ENCODE data around the gene IQCH.

Gene IQCH

DNA sequence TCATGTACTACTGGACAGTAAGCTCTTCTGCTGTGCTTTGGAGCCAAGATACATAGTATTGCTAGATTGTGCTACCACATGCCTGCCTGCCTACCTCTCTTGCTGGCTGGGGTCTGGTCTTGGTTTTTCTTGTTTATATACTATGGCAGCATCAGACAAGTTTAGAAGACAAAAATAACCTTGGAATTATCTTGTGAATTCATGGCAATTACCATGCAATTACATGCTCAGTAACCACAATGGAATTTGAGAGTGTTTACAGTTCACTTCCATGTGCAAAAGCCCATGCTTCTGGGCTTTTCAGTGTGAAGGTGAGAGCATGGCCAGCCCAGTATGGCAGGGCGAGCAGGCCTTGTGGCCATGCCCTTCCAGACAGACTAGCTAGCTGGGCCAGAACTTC is 218.4 kb downstream of the IQCH start:
- Histone ChIP-seq H3K36me3 (ENCODE audit: insufficient read depth, low read length) (no peaks in the 10 kb centered on the region), H3K9ac (ENCODE audit: insufficient read length) (no peak overlapping the region), H3K27ac (no peak overlapping the region), H3K4me3 (no peak overlapping the region), H3K9me3 (ENCODE audit: low read depth, low read length) (no peaks in the 10 kb centered on the region)
- TF ChIP-seq FOXP2 (optimal IDR thresholded peaks at IDR 0.05; ENCODE audit: control extremely low read depth, extremely low read length, insufficient read depth) (no peak), POLR2AphosphoS5 (IDR thresholded peaks at IDR 0.05; ENCODE audit: borderline replicate concordance, low read depth, low read length) (no peak), EZH2 (IDR thresholded peaks at IDR 0.05) (no peak)
- DNase-seq (ENCODE audit: low read depth, low spot score), result no peak

DNA sequence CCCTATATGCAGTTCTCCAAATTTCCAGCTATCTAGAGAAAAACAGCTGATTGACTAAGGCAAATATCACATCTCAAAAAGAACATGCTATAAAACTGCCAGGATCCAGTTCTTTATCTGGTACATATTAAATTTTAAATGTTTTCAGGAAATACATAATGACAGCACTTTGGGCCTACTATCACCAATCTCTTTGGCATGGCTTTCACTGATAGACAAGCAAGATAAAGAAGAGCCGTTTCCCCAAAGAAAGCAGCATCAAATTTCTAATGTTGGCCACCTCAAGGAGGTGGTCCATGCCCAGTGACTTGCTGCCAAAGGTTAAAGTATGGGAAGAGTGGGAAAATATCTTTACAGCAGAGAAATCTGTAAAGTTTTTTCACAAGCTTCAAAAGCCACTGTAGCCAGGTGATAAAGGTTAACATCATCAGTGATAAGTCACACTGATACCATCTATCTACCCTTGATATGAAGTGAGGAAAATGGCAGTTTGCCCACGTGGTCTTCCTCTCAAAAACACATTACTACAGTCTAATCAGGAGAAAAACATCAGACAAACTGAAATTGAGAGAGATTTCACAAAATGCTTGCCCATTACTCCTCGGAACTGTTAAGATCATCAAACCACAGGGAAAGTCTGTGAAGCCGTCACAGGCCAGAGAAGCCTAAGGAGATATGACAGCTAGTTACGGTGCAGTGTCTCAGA is 220.0 kb downstream of the IQCH start:
- TF ChIP-seq FOXP2 (optimal IDR thresholded peaks at IDR 0.05; ENCODE audit: control extremely low read depth, extremely low read length, insufficient read depth) (no peak), POLR2AphosphoS5 (IDR thresholded peaks at IDR 0.05; ENCODE audit: borderline replicate concordance, low read depth, low read length) (no peak), EZH2 (IDR thresholded peaks at IDR 0.05) (no peak)
- Histone ChIP-seq H3K9ac (ENCODE audit: insufficient read length) (no peak overlapping the region), H3K36me3 (ENCODE audit: insufficient read depth, low read length) (no peaks in the 10 kb centered on the region), H3K27ac (no peak overlapping the region), H3K9me3 (ENCODE audit: low read depth, low read length) (no peaks in the 10 kb centered on the region), H3K4me3 (no peak overlapping the region)
- DNase-seq (ENCODE audit: low read depth, low spot score), result no peak

DNA sequence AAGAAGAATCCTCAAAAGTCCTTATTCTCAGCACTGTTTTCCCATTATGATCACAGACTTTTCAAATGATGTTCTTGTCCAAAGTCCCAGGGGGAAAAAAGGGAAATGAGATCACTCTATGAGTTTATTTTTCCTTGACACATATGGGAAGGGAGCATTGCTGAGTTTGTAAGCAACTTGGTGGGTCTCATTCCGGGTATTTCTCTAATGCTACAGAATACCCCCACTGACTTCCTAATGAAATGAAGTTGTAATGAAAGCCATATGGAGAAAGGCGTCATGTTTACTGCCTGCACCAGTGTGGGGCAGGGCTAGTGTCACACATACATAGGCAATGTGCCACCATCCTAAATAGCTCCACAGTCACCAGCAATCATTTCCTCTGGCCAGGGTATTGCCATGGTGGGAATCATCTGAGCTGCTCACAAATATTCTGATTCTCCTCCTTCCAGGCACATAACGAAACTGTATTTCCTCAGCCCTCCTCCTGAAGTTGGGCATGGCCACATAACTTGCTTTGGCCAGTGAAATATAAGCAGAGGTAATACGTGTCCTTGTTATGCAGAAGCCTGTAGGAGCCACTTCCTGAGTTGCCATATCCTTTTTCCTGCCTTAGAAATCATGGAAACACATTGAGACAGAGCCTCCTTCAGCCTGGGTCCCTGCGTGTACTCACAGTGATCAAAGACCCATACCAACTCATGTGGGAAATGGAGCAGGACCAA is 225.4 kb downstream of the IQCH start:
- Histone ChIP-seq H3K36me3 (ENCODE audit: insufficient read depth, low read length) (no peaks in the 10 kb centered on the region), H3K4me3 (peak overlapping the region; percentile 64)
- DNase-seq (ENCODE audit: low read depth, low spot score), result peak; percentile 89

DNA sequence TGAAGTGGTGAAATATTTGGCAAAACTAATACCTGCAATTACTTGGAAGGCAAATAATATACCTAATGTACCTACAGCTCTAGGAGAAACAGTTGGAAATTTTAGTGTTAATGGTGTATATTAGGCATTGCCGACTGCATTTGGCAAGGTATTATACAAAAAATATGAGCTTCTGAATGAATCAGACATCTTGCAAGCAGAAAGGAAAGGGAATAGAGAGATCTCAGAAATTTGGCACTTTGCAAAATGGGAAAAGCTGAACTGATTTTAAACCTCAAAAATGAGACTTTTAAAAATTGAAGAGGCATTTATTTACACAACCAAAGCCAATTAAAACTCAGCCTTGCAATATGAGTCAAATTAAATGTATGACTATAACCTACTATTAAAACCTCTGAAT is 226.2 kb downstream of the IQCH start:
- TF ChIP-seq FOXP2 (optimal IDR thresholded peaks at IDR 0.05; ENCODE audit: control extremely low read depth, extremely low read length, insufficient read depth), result no peak
- TF ChIP-seq EZH2 (IDR thresholded peaks at IDR 0.05), result no peak
- no peak for TF ChIP-seq POLR2AphosphoS5 (IDR thresholded peaks at IDR 0.05; ENCODE audit: borderline replicate concordance, low read depth, low read length)
- DNase-seq (ENCODE audit: low read depth, low spot score), result no peak
- H3K4me3 ChIP-seq, result no peak overlapping the region
- no peaks in the 10 kb centered on the region; the same call in 1 of the 2 replicates for H3K9me3 ChIP-seq (ENCODE audit: low read depth, low read length)
- H3K27ac ChIP-seq, result peak overlapping the region; percentile 90
- H3K36me3 ChIP-seq (ENCODE audit: insufficient read depth, low read length), result no peaks in the 10 kb centered on the region
- H3K9ac ChIP-seq (ENCODE audit: insufficient read length), result no peak overlapping the region

More for the DNA sequence above, 225.4 kb downstream of the IQCH start:
- Histone ChIP-seq H3K27ac (peak overlapping the region; percentile 90), H3K9me3 (ENCODE audit: low read depth, low read length) (no peaks in the 10 kb centered on the region; the same call in 1 of the 2 replicates), H3K9ac (ENCODE audit: insufficient read length) (peak overlapping the region; percentile 44)
- TF ChIP-seq POLR2AphosphoS5 (IDR thresholded peaks at IDR 0.05; ENCODE audit: borderline replicate concordance, low read depth, low read length), result no peak
- TF ChIP-seq EZH2 (IDR thresholded peaks at IDR 0.05), result no peak
- peak; percentile 98 for TF ChIP-seq FOXP2 (optimal IDR thresholded peaks at IDR 0.05; ENCODE audit: control extremely low read depth, extremely low read length, insufficient read depth)

DNA sequence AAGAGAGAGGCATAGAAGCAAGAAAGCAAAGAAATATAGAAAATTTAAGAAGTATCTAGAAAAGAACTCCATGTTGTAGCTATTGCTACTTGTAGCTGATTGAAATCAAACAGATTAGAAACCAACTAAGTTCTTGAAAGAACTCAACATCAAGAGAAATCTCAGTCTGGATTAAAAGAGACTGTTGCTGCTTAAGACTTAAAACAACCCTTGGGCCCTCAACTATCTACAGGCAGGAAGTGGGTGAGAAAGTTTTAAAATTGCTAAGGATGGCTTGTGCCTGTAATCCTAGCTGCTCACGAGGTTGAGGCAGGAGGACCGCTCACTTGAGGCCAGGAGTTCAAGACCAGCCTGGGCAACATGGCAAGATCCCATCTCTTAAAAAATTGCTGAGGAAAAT is 227.1 kb downstream of the IQCH start:
- TF ChIP-seq FOXP2 (optimal IDR thresholded peaks at IDR 0.05; ENCODE audit: control extremely low read depth, extremely low read length, insufficient read depth) (no peak), POLR2AphosphoS5 (IDR thresholded peaks at IDR 0.05; ENCODE audit: borderline replicate concordance, low read depth, low read length) (no peak), EZH2 (IDR thresholded peaks at IDR 0.05) (no peak)
- DNase-seq (ENCODE audit: low read depth, low spot score), result no peak
- Histone ChIP-seq H3K9ac (ENCODE audit: insufficient read length) (no peak overlapping the region), H3K27ac (no peak overlapping the region), H3K9me3 (ENCODE audit: low read depth, low read length) (no peaks in the 10 kb centered on the region; the same call in 1 of the 2 replicates), H3K4me3 (no peak overlapping the region), H3K36me3 (ENCODE audit: insufficient read depth, low read length) (no peaks in the 10 kb centered on the region)

DNA sequence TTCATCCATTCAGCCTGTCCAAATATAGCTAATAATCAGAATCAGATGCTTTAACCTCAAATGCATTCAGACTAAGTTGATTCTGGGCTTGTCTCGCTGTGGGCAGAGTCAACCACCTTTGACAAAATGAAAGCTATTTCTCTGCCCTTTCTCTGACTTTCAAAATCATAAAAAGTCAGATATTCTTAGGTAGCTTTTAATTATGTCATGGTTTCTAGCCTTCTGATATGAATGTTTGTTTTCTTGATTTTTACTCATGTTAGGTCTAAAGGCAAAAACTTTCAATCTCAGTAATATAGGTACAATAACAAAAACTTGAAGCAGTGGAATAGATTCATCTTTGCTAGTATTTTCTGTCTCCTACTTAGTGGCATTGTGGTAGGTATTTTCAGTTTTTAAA is 241.0 kb downstream of the IQCH start:
- TF ChIP-seq FOXP2 (optimal IDR thresholded peaks at IDR 0.05; ENCODE audit: control extremely low read depth, extremely low read length, insufficient read depth), result no peak
- no peak for TF ChIP-seq POLR2AphosphoS5 (IDR thresholded peaks at IDR 0.05; ENCODE audit: borderline replicate concordance, low read depth, low read length)
- no peak for TF ChIP-seq EZH2 (IDR thresholded peaks at IDR 0.05)
- Histone ChIP-seq H3K4me3 (no peak overlapping the region), H3K9me3 (ENCODE audit: low read depth, low read length) (no peaks in the 10 kb centered on the region), H3K36me3 (ENCODE audit: insufficient read depth, low read length) (no peaks in the 10 kb centered on the region), H3K27ac (no peak overlapping the region), H3K9ac (ENCODE audit: insufficient read length) (no peak overlapping the region)
- no peak for DNase-seq (ENCODE audit: low read depth, low spot score)

DNA sequence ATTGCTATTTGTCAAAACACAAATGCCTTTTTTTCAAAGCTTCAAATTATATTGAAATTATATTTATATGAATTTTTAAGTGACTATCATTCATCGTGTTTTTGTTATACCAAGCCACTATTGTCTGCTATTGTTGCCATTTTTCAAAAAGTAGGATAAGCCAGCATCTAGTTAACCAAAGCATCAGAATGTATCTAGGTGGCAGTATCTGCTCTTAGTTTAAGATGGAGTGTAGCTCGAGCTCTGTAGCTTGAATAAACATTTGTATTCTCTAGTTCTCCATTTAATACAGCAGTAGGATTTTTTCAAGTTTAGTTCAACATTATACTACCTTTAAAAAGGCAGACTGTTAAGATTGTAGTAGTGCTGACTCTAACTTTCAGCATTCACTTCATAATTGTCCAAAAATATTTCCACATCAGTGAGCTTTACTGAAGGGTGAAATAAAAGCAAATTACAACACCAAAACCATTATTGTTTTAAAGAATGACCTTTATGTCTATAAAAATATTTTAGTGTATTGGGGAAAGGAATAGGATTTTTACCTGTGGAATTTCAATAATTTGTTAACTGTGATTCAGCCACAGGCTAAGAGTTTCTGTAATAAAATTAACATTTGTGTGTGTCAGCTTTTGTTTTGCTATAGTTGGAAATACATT is 246.7 kb downstream of the IQCH start:
- peak overlapping the region; percentile 29 for H3K9ac ChIP-seq (ENCODE audit: insufficient read length)
- H3K36me3 ChIP-seq (ENCODE audit: insufficient read depth, low read length), result no peaks in the 10 kb centered on the region
- TF ChIP-seq EZH2 (IDR thresholded peaks at IDR 0.05) (no peak), POLR2AphosphoS5 (IDR thresholded peaks at IDR 0.05; ENCODE audit: borderline replicate concordance, low read depth, low read length) (no peak), FOXP2 (optimal IDR thresholded peaks at IDR 0.05; ENCODE audit: control extremely low read depth, extremely low read length, insufficient read depth) (no peak)
- H3K27ac ChIP-seq, result no peak overlapping the region
- H3K4me3 ChIP-seq, result no peak overlapping the region
- H3K9me3 ChIP-seq (ENCODE audit: low read depth, low read length), result no peaks in the 10 kb centered on the region
- DNase-seq (ENCODE audit: low read depth, low spot score), result no peak

DNA sequence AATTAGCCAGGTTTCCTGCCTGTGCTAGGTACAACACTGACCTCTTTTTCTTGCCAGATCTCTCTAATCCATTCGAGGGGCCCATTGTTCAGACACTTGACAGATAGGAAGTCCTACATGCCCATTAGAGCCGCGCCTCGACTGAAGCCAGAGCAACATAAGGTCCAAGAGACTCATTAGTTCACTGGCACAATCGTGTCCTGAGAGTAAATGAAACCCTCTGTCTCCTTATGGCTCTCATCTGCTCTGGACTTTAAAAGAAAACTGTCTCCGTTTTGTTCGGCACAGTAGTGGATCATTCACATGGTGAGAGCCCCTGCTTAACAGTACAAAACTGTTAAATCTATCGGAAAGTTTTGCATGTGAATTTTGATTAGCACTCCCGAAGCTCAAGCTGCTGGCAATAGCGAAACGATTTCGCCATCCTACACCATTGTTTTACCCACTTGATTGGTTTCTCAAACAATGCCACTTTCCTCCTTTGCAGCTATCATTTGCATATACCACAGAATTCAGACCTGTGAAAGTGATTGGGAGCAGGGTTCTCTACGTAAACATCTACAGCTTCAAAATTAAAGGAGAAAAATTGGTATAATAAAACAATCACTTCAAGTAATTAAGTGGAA is 247.4 kb downstream of the IQCH start:
- 0 out of 2 replicates have a peak overlapping the region, but pooled peaks have one; percentile 13 for H3K4me3 ChIP-seq
- no peak for DNase-seq (ENCODE audit: low read depth, low spot score)
- H3K36me3 ChIP-seq (ENCODE audit: insufficient read depth, low read length), result no peaks in the 10 kb centered on the region
- peak overlapping the region; percentile 29 for H3K9ac ChIP-seq (ENCODE audit: insufficient read length)
- H3K27ac ChIP-seq, result no peak overlapping the region
- TF ChIP-seq FOXP2 (optimal IDR thresholded peaks at IDR 0.05; ENCODE audit: control extremely low read depth, extremely low read length, insufficient read depth) (no peak), EZH2 (IDR thresholded peaks at IDR 0.05) (no peak), POLR2AphosphoS5 (IDR thresholded peaks at IDR 0.05; ENCODE audit: borderline replicate concordance, low read depth, low read length) (no peak)
- H3K9me3 ChIP-seq (ENCODE audit: low read depth, low read length), result no peaks in the 10 kb centered on the region
